ENCODE data around the gene FCER1G.
A peak's percentile ranks its signal among the peaks of the same experiment; 100 is the strongest.

FCER1G gene

DNA sequence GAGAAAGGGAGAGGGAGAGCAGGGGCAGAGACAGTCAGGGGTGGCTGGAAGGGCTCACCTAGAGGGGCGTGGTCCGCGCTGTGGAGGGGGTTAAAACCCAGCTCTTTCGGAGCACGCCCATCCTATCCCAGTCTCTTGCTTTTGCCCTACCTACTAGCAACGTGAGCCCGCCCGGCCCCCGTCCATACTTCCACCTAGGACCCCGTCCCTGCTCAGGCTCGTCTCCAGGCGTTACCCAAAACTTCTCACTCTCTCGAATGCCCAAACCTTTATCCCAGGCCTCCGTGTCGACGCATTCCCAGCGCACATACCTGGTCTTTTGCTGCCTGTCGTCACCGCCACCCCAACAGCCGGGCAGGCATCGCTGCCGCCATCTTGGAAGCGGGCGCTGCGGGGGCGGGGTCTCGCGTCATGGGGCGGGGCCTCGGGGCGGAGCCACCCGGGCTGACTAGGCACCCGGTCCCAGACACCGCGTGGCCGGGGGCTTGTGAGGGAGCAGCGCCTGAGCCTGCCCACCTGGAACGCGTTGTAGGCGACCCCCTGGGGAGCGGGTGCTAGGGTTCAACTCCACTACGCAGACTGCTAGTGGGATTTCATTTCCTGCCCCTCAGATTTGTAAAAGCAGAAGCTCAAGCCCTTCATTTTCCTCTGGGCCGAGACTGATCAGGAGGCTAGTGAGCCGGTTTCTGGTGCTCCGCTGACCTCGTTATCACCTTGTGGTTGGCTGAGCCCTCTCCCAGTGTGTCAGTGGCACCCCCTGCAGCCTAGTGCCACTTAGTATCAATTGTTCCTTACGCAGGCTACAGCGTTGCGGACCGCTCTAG lies 37.8 kb upstream of the FCER1G start, which contains the start of gene B4GALT3:
B4GALT3 (minus strand) TSS at position 396 of the 824 bp plus-strand sequence. CDS start 1,447 bp downstream, outside the sequence.
- DNase-seq (ENCODE audit: insufficient read length, low spot score) (peak; percentile 100), FAIRE-seq (no peak)

DNA sequence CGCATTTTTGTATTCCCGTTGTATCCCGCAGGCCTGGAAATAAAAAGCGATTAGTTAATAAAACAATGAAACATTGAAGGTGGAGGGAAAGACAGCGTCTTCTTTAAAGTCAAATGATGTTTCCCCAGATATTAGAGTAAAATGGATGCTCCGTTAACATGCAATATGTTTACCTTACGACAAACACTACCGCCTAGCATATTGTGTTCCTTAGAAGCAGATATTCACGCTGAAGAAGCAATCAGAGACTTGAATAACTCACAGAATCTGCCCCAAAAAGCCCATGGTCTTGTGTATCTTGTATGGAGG lies 37.2 kb upstream of the FCER1G start:
- TF ChIP-seq, protein P1, sequence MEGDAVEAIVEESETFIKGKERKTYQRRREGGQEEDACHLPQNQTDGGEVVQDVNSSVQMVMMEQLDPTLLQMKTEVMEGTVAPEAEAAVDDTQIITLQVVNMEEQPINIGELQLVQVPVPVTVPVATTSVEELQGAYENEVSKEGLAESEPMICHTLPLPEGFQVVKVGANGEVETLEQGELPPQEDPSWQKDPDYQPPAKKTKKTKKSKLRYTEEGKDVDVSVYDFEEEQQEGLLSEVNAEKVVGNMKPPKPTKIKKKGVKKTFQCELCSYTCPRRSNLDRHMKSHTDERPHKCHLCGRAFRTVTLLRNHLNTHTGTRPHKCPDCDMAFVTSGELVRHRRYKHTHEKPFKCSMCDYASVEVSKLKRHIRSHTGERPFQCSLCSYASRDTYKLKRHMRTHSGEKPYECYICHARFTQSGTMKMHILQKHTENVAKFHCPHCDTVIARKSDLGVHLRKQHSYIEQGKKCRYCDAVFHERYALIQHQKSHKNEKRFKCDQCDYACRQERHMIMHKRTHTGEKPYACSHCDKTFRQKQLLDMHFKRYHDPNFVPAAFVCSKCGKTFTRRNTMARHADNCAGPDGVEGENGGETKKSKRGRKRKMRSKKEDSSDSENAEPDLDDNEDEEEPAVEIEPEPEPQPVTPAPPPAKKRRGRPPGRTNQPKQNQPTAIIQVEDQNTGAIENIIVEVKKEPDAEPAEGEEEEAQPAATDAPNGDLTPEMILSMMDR (IDR thresholded peaks at IDR 0.05; ENCODE audit: insufficient read depth, missing control alignments) = no peak
- DNase-seq (ENCODE audit: insufficient read length, low spot score) (no peak), FAIRE-seq (no peak)

More for the DNA sequence above, 37.8 kb upstream of the FCER1G start, which contains the start of gene B4GALT3:
- TF ChIP-seq, protein P1 (IDR thresholded peaks at IDR 0.05; ENCODE audit: insufficient read depth, missing control alignments) = peak; percentile 31

DNA sequence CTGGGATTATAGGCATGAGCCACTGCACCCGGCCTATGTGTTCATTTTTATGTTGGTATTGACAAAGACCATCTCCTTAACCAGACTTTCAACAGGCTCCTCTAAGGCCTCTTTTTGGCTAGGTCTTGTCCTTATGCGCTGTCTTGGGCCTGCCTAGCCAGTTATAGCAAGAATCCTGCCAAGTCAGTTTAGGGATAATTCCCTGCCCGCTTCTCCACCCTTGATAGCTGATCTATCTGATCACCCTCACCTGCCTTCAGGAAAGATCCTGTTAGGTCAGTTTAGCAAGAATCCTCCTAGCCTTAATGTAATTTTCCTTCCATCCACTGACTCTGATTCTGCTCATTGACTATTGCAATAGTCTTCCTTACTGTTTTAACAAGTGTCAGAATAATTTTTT lies 35.4 kb upstream of the FCER1G start:
- DNase-seq (ENCODE audit: insufficient read length, low spot score) (no peak), FAIRE-seq (no peak)
- TF ChIP-seq, protein P1 (IDR thresholded peaks at IDR 0.05; ENCODE audit: insufficient read depth, missing control alignments) = no peak

DNA sequence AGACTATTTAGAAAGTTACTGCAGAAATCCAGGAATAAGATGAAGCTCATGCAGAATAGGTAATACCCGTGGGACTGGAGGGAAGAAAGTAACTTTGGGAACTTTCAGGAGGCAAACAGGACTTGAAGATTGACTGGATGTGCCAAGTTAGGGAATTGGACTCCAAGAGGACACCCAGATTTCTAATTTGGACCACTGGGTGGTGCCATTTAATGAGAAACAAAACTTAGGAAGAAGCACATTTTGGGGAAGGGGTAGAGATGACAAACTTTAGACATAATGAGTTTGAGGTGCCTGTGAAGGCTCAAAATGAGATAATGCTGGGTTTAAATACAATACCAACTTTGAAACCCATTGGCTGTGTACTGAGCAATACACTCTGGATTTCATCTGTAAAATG lies 34.5 kb upstream of the FCER1G start:
- no peak for DNase-seq (ENCODE audit: insufficient read length, low spot score)
- TF ChIP-seq, protein P1 (IDR thresholded peaks at IDR 0.05; ENCODE audit: insufficient read depth, missing control alignments) = peak; percentile 51
- no peak for FAIRE-seq

DNA sequence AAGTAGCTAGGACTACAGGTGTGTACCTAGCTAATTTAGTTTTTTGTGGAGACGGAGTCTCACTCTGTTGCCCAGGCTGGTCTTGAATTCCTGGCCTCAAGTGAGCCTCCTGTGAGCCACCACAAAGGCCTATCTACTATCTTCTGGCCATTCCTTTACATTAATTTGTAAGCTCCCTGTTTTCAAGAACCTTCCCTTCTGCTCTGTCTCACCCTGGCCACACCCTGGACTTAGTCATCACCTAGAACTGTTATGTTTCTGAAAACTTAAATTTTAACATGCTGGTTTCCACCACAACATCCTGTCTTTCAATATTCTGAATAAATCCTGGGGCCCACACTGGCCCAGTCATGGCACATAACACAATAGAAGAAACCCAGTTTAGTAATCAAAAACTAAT lies 32.9 kb upstream of the FCER1G start:
- no peak for DNase-seq (ENCODE audit: insufficient read length, low spot score)
- TF ChIP-seq, protein P1 (IDR thresholded peaks at IDR 0.05; ENCODE audit: insufficient read depth, missing control alignments) = no peak
- no peak for FAIRE-seq

DNA sequence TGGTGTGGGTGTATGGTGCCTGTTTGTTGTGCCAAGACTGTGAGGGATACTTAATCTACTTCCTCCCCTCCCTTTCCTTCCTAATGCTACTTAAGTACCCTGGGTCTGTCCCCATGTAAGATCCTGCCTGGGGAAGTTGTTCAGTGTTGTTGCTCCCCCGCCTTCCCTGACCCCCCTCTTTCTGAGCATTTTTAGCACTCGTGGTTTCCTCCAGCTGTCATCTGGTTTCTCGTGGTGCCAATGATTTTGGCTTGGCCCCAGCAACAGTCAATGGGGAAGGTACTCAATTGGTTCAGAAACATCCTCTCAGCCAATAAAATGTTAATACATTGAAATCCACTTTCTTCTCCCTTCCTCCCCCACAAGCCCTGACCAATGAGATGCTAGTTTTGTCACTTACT lies 29.8 kb upstream of the FCER1G start:
- DNase-seq (ENCODE audit: insufficient read length, low spot score) (no peak), FAIRE-seq (peak; percentile 92)
- TF ChIP-seq, protein P1 (IDR thresholded peaks at IDR 0.05; ENCODE audit: insufficient read depth, missing control alignments) = no peak

DNA sequence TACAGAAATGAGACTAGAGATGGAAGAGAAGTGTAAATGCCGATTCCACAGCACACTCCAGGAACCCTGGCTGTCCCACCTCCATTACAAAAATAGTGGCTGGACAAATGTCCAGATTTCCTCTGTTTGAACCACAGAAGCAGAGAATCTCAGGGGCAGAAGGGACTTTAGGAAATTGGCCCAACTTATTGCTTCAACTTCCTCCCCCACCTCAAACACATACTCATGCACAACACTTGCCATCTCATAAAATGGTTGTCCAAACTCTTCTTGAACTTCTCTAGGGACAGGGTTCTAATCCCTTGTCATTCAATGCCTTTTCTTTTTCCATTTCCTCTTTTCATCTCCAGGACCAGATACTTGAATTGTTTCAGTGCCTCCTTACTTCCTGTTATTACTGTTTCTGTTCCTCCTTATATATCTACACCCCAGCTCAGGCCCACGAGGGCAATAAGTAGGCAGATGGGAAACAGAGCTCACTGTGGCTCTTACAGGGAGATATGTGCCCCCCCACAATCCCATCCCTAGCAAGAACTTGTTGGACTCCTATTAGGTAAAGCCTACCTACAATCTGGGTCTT lies 29.3 kb upstream of the FCER1G start:
- DNase-seq (ENCODE audit: insufficient read length, low spot score) (no peak), FAIRE-seq (peak; percentile 70)
- TF ChIP-seq, protein P1 (IDR thresholded peaks at IDR 0.05; ENCODE audit: insufficient read depth, missing control alignments) = no peak

All from D721Med (cell line).